Right atrium auricular region (tissue), 2 donors: Measurements from ENCODE around the gene ZHX3. TPM values are rescaled to one million over a fixed set of nuclear protein-coding genes. Genes with fewer than 3 reads are reported as not detected.

Experiments
- DNase-seq: peaks from one replicate; pipeline ENCODE4 v3.0.0-alpha.2; 2019; ENCODE audit warnings: low spot score
- H3K27ac ChIP-seq, 2 donors: fragments of 200-600 bp; sonication (generic); 1 replicate in 1 of 2; 2 replicates in 1 of 2; pipeline ENCODE4 v1.5.1; 2016 to 2019
- H3K27me3 ChIP-seq, 2 donors: fragments of 200-600 bp; sonication (generic); one replicate each; pipeline versions ENCODE4 v1.5.1 to v1.6.0; 2017 to 2019
- H3K36me3 ChIP-seq: fragments of 200-600 bp; sonication (generic); one replicate; pipeline ENCODE4 v1.5.1; 2016
- H3K4me1 ChIP-seq, 2 donors: fragments of 200-600 bp; sonication (generic); one replicate each; pipeline versions ENCODE4 v1.5.1 to v1.6.0; 2017 to 2019
- H3K4me3 ChIP-seq, 2 donors: fragments of 200-600 bp; sonication (generic); 1 replicate in 1 of 2; 2 replicates in 1 of 2; pipeline ENCODE4 v1.5.1; 2017 to 2019; ENCODE audit warnings: mild to moderate bottlenecking in 1 of 2, moderate library complexity in 1 of 2
- H3K9me3 ChIP-seq, 2 donors: fragments of 200-600 bp; sonication (generic); one replicate each; pipeline ENCODE4 v1.5.1; 2019
- total RNA-seq, 2 donors: library from RNA; depleted of rRNA; stranded (reverse); fragments of >200 nt; gene quantifications; one replicate each; pipeline ENCODE4 v1.1.0, GENCODE V29; 2016
- TF ChIP-seq, protein P1 (sequence below), 2 donors: fragments of 200-600 bp; sonication (generic); IDR thresholded peaks; one replicate each; pipeline ENCODE4 v1.5.1; 2019; ENCODE audit warnings: antibody characterized with exemption in 2 of 2

The ZHX3 gene
- total RNA-seq, 2 donors from 2014 or later: 23.8 to 25.7 TPM

DNA sequence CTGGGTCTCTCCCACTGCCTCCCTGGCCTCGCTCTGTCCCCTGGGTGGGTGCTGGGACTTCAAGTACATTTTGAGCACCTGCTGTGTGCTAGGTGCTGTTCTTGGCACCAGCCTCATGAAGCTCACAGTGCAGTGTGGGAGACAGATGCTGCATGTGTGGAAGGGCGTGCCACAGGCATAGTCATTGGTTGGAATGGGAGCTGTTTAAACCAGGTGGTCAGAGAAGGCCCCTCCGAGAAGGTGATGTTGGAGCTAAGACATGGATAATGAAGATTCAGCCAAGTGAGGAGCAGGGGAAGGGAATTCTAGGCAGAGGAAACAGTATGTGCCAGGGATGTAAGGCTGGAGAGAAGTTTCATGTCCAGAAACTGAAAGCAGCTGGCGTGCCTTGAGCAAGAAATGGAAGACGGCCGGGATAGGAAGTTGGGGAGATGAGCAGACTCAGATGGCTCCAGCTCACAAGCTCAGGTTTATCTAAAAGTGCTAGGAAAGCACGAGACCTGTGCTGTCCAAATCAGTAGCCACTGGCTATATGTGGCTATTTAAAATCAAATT, 33.0 kb upstream of the ZHX3 start:
- Histone ChIP-seq H3K27ac (no peak overlapping the region), H3K27me3 (no peaks in the 10 kb centered on the region), H3K36me3 (peaks cover 33% of the 10 kb centered on the region), H3K9me3 (no peaks in the 10 kb centered on the region), H3K4me3 (no peak overlapping the region), H3K4me1 (no peaks in the 10 kb centered on the region)
- TF ChIP-seq, protein P1, sequence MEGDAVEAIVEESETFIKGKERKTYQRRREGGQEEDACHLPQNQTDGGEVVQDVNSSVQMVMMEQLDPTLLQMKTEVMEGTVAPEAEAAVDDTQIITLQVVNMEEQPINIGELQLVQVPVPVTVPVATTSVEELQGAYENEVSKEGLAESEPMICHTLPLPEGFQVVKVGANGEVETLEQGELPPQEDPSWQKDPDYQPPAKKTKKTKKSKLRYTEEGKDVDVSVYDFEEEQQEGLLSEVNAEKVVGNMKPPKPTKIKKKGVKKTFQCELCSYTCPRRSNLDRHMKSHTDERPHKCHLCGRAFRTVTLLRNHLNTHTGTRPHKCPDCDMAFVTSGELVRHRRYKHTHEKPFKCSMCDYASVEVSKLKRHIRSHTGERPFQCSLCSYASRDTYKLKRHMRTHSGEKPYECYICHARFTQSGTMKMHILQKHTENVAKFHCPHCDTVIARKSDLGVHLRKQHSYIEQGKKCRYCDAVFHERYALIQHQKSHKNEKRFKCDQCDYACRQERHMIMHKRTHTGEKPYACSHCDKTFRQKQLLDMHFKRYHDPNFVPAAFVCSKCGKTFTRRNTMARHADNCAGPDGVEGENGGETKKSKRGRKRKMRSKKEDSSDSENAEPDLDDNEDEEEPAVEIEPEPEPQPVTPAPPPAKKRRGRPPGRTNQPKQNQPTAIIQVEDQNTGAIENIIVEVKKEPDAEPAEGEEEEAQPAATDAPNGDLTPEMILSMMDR (IDR thresholded peaks at IDR 0.05): no peak
- DNase-seq: no peak

DNA sequence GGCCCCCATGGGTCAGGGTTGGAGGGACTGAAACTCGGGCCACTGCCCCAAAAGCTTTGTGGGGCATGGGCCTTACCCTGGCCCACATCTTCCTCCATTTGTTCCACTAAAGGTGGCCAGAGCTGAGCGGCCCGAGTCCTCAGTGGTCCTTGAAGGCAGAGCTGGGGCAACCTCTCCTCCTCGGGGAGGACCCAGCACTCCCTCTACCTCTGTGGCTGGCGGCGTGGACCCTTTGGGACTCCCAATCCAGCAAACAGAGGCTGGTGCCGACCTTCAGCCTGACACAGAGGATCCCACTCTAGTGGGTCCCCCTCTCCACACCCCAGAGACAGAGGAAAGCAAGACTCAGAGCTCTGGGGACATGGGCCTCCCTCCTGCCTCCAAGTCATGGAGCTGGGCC, 32.4 kb upstream of the ZHX3 start:
- Histone ChIP-seq H3K9me3 (no peaks in the 10 kb centered on the region), H3K4me1 (no peaks in the 10 kb centered on the region), H3K36me3 (peaks cover 33% of the 10 kb centered on the region), H3K27me3 (no peaks in the 10 kb centered on the region), H3K4me3 (no peak overlapping the region), H3K27ac (no peak overlapping the region)
- no peak for DNase-seq
- TF ChIP-seq, protein P1 (IDR thresholded peaks at IDR 0.05): no peak

DNA sequence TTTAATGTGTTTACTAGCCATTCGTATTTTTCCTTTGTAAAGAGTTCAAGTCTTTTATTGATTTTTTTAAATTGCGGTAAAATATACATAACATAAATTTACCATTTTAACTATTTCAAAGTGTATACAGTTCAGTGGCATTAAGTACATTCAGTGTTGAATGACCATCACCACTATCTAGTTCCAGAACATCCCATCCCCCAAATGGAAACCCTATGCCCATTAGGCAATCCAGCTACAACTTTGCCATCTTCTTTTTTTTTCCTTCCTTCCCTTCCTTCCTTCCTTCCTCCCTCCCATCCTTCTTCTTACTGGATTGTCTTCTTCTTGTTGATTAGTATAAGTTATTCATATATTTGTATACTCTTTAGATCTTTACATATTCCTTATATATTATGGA, 31.7 kb upstream of the ZHX3 start:
- TF ChIP-seq, protein P1 (IDR thresholded peaks at IDR 0.05): no peak
- no peak overlapping the region for H3K4me3 ChIP-seq
- peaks cover 33% of the 10 kb centered on the region for H3K36me3 ChIP-seq
- no peaks in the 10 kb centered on the region for H3K4me1 ChIP-seq
- no peaks in the 10 kb centered on the region for H3K27me3 ChIP-seq
- DNase-seq: no peak
- no peak overlapping the region for H3K27ac ChIP-seq
- H3K9me3 ChIP-seq: no peaks in the 10 kb centered on the region

DNA sequence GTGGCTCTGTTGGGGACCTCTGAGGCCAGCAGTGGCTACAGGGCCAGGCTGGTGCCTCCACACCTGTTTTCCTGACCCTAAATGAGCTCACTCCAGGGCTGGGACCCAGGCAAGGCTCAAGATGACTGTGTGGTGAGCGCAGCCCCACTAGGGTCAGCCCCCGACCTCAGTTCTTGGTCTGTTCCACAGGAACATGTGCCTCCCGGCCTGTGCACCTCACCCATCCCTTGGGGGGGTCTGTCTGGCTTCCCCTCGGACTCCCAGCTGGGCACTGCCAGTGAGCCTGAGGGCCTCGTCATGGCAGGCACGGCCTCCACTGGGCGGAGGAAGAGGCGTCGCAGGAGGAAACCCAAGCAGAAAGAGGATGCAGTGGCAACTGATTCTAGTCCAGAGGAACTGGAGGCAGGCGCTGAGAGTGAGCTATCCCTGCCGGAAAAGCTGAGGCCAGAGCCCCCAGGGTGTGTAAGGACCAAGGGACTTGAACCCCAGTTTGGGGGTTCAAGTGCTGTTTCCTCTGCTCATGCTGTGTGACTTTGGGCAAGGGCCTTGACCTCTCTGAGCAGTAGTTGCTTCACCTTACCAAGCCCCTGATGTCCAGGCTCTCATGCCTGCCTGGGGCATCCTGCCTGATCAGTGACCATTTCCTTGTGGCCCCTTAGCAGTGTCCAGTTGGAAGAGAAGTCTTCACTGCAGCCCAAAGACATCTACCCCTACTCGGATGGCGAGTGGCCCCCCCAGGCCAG, 31.1 kb upstream of the ZHX3 start:
- no peak overlapping the region for H3K4me3 ChIP-seq
- H3K36me3 ChIP-seq: peaks cover 33% of the 10 kb centered on the region
- H3K9me3 ChIP-seq: no peaks in the 10 kb centered on the region
- no peaks in the 10 kb centered on the region for H3K4me1 ChIP-seq
- H3K27ac ChIP-seq: no peak overlapping the region
- H3K27me3 ChIP-seq: no peaks in the 10 kb centered on the region
- DNase-seq: no peak
- TF ChIP-seq, protein P1 (IDR thresholded peaks at IDR 0.05): no peak

DNA sequence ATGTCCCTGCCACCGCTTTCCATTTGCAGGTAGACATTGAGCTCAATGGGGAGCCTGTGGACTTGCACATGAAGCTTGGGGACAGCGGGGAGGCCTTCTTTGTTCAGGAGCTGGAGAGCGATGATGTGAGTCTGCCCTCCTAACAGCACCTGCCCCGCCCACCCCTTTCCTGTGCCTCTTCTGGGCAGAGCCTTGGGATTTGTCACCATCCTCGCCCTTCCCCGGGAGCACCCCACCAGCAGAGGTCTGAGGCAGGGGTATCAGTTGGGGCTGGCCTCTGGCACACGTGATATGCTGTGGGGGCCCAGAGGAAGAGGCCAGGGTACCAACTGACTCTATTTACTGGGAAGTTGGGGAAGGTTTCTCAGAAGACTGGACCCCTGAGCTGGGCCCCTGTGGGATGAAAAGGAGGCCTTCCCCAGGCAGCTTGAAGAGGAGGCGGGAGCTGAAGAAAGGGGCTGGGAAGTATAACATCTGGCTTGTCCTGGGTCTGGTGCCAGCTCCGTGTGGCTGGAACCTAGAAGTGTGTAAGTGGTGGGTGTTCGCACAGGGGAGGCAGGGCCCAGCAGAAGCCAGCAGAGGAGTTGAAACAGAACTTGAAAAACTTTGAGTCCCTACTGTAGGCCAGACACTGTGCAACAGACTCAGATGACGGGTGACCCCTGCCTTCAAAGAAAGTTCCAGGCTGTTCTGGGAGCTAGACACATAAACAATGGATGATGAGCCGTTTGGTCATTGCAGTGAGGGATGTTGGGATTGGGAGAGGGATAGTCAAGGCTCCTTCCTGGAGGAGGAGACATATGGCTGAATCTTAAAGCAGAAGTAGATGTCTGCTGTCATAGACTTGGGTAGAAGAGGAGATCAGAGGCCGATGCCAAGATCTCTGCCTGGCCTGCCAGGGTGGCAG, 30.2 kb upstream of the ZHX3 start:
- H3K27ac ChIP-seq: no peak overlapping the region

More for the DNA sequence above, 30.2 kb upstream of the ZHX3 start:
- Histone ChIP-seq H3K9me3 (no peaks in the 10 kb centered on the region), H3K36me3 (peaks cover 33% of the 10 kb centered on the region), H3K4me3 (no peak overlapping the region), H3K4me1 (no peaks in the 10 kb centered on the region), H3K27me3 (no peaks in the 10 kb centered on the region)
- TF ChIP-seq, protein P1 (IDR thresholded peaks at IDR 0.05): no peak
- no peak for DNase-seq
